Smooth muscle cell (in vitro differentiated cells): ENCODE results near the gene CMTR1. TPM values are rescaled to one million over a fixed set of nuclear protein-coding genes. Genes with fewer than 3 reads are reported as not detected.

Experiments
- DNase-seq: peaks from one replicate; lab custom pipeline; 2025; ENCODE audit not compliant: unreplicated experiment; lab: John Stamatoyannopoulos, UW
- H2AFZ ChIP-seq: fragments of 200-600 bp; sonication (generic); 2 replicates; pipeline ENCODE4 v1.6.0; 2016; ENCODE audit warnings: antibody characterized with exemption, low read depth, mild to moderate bottlenecking
- H3F3A ChIP-seq: fragments of 200-600 bp; sonication (generic); 2 replicates; pipeline ENCODE4 v1.6.0; 2017; ENCODE audit warnings: antibody characterized with exemption, low read depth
- H3K27ac ChIP-seq: fragments of 200-600 bp; sonication (generic); 2 replicates; pipeline ENCODE4 v1.5.1; 2016; ENCODE audit warnings: low read depth, mild to moderate bottlenecking
- H3K27me3 ChIP-seq: fragments of 200-600 bp; sonication (generic); 2 replicates; pipeline ENCODE4 v1.6.1; 2016; ENCODE audit warnings: low read depth, mild to moderate bottlenecking
- H3K36me3 ChIP-seq: fragments of 200-600 bp; sonication (generic); 2 replicates; pipeline ENCODE4 v1.5.1; 2016; ENCODE audit warnings: low read depth
- H3K4me1 ChIP-seq: fragments of 200-600 bp; sonication (generic); 2 replicates; pipeline ENCODE4 v1.5.1; 2016; ENCODE audit warnings: low read depth
- H3K4me2 ChIP-seq: fragments of 200-600 bp; sonication (generic); 2 replicates; pipeline ENCODE4 v1.6.0; 2016; ENCODE audit warnings: mild to moderate bottlenecking
- H3K4me3 ChIP-seq: fragments of 200-600 bp; sonication (generic); 2 replicates; pipeline ENCODE4 v1.5.1; 2016; ENCODE audit warnings: mild to moderate bottlenecking
- H3K79me2 ChIP-seq: fragments of 200-600 bp; sonication (generic); 2 replicates; pipeline ENCODE4 v1.6.0; 2016; ENCODE audit warnings: low read depth, mild to moderate bottlenecking
- H3K9ac ChIP-seq: fragments of 200-600 bp; sonication (generic); 2 replicates; pipeline ENCODE4 v1.6.0; 2016; ENCODE audit warnings: low read depth
- H3K9me3 ChIP-seq: fragments of 200-600 bp; sonication (generic); replicated peaks from 2 replicates; pipeline ENCODE4 v1.5.1; 2016; ENCODE audit warnings: low read depth
- H4K20me1 ChIP-seq: fragments of 200-600 bp; sonication (generic); 2 replicates; pipeline ENCODE4 v1.6.0; 2016; ENCODE audit warnings: low read depth
- CTCF ChIP-seq: fragments of 200-600 bp; sonication (generic); IDR thresholded peaks from 2 replicates; pipeline ENCODE4 v1.5.1; 2017; ENCODE audit warnings: borderline replicate concordance, mild to moderate bottlenecking, antibody characterized with exemption; ENCODE audit not compliant: insufficient read depth, poor library complexity, severe bottlenecking
- WGBS: methylation state at CpG from one replicate; pipeline ENCODE4 v1.1.7; 2016; ENCODE audit warnings: low lambda C conversion rate; 5-methylcytosine and 5-hydroxymethylcytosine counted together
- polyA plus RNA-seq: library from polyadenylated mRNA; unstranded; fragments of >200 nt; fragmentation: Nextera tagmentation; extraction: Ambion mirVana; gene quantifications from 2 replicates; pipeline ENCODE4 v1.2.1, GENCODE V29; 2016
- total RNA-seq: library from RNA; depleted of rRNA; stranded (reverse); fragments of >200 nt; gene quantifications from 2 replicates; pipeline ENCODE4 v1.2.3, GENCODE V29; 2014

The CMTR1 gene
- total and polyA plus RNA-seq, 2 experiments from 2014 or later = 19.3 to 20.0 TPM

- Histone ChIP-seq H3K79me2 (no peaks in the 10 kb centered on the region), H3K4me3 (no peak overlapping the region), H3K27ac (no peak overlapping the region), H3K9me3 (no peaks in the 10 kb centered on the region), H3K4me2 (no peak overlapping the region), H3K9ac (no peak overlapping the region), H3K4me1 (peaks cover 3% of the 10 kb centered on the region), H4K20me1 (peaks cover 3% of the 10 kb centered on the region), H3K36me3 (peaks cover 6% of the 10 kb centered on the region), H2AFZ (no peak overlapping the region), H3F3A (no peaks in the 10 kb centered on the region), H3K27me3 (no peaks in the 10 kb centered on the region)
- no peak for TF ChIP-seq CTCF
- no peak for DNase-seq
- 83% methylated on average over 8 of the region's 8 CpGs for WGBS
These were observed 21.6 kb downstream of the CMTR1 start for GRCh38 chr6:37454420-37455140.

GRCh38 chr6:37456126-37456525, 23.1 kb downstream of the CMTR1 start:
- H2AFZ ChIP-seq = no peak overlapping the region
- H3K4me3 ChIP-seq = no peak overlapping the region
- H3F3A ChIP-seq = no peaks in the 10 kb centered on the region
- 73% methylated on average over 6 of the region's 6 CpGs for WGBS
- H3K79me2 ChIP-seq = no peaks in the 10 kb centered on the region
- TF ChIP-seq CTCF = no peak
- H4K20me1 ChIP-seq = peaks cover 3% of the 10 kb centered on the region
- H3K36me3 ChIP-seq = no peaks in the 10 kb centered on the region
- H3K4me2 ChIP-seq = peak overlapping the region; percentile 1
- H3K4me1 ChIP-seq = peaks cover 15% of the 10 kb centered on the region
- no peaks in the 10 kb centered on the region for H3K9me3 ChIP-seq
- no peak for DNase-seq
- H3K9ac ChIP-seq = no peak overlapping the region
- H3K27me3 ChIP-seq = no peaks in the 10 kb centered on the region
- H3K27ac ChIP-seq = peak overlapping the region; percentile 55

- no peak overlapping the region for H3K9ac ChIP-seq
- no peak overlapping the region for H3K4me2 ChIP-seq
- H3K27ac ChIP-seq = peak overlapping the region; percentile 55
- H3K9me3 ChIP-seq = no peaks in the 10 kb centered on the region
- H3K4me3 ChIP-seq = no peak overlapping the region
- no peak for DNase-seq
- H3F3A ChIP-seq = no peaks in the 10 kb centered on the region
- H3K36me3 ChIP-seq = peaks cover 3% of the 10 kb centered on the region
- 76% methylated on average over 6 of the region's 6 CpGs for WGBS
- no peaks in the 10 kb centered on the region for H3K27me3 ChIP-seq
- no peaks in the 10 kb centered on the region for H3K79me2 ChIP-seq
- H2AFZ ChIP-seq = no peak overlapping the region
- peaks cover 15% of the 10 kb centered on the region for H3K4me1 ChIP-seq
- TF ChIP-seq CTCF = no peak
- H4K20me1 ChIP-seq = peaks cover 3% of the 10 kb centered on the region
These were observed 24.0 kb downstream of the CMTR1 start for GRCh38 chr6:37456816-37457560.
